ENCODE data around the gene FBXO44.

DNA sequence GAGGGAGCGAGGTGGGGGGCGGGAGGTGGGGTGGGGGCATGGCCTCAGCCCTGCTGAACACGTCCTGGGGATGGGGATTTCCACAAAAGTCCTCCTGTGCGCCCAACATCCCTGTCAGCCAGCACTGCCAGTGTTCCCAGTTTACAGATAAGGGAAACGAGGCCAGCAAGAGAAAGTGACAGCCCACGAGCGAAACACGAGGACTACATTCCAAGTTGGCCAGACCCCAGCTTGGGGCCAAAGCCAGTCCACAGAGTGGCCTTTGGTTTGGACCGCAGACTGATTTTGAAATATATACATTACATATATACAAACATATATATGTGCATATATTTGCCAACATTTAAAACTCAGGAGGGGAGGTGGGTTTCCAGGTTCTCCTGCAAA, 5.4 kb upstream of the FBXO44 start:
- TF ChIP-seq CTCF (IDR thresholded peaks at IDR 0.05) (no peak), POLR2AphosphoS5 (IDR thresholded peaks at IDR 0.05) (no peak), POLR2A (IDR thresholded peaks at IDR 0.05) (no peak)
